ENCODE measurements around the gene RAPGEF5.

DNA sequence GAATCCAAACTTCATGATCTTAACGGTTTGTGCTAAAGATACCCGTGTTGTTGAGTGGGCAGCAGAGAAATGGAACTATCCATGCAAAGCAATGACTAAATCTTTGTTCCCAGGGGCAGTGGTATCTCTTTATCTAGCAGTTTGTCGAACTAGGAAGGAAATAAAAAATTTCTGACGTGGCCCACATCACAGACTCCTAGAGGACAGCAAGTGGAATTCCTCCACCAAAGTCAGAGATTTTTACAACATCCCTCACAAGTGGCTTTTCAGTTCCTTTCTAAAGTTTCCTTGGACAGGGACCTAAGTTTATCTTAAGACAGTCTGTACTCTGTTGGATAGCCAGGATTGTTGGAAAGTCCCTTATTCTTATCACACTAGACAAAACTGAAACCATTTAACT, 136.0 kb downstream of the RAPGEF5 start:
- TF ChIP-seq, protein P1, sequence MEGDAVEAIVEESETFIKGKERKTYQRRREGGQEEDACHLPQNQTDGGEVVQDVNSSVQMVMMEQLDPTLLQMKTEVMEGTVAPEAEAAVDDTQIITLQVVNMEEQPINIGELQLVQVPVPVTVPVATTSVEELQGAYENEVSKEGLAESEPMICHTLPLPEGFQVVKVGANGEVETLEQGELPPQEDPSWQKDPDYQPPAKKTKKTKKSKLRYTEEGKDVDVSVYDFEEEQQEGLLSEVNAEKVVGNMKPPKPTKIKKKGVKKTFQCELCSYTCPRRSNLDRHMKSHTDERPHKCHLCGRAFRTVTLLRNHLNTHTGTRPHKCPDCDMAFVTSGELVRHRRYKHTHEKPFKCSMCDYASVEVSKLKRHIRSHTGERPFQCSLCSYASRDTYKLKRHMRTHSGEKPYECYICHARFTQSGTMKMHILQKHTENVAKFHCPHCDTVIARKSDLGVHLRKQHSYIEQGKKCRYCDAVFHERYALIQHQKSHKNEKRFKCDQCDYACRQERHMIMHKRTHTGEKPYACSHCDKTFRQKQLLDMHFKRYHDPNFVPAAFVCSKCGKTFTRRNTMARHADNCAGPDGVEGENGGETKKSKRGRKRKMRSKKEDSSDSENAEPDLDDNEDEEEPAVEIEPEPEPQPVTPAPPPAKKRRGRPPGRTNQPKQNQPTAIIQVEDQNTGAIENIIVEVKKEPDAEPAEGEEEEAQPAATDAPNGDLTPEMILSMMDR (IDR thresholded peaks at IDR 0.05; ENCODE audit: low read length) = no peak
- TF ChIP-seq EZH2 (optimal IDR thresholded peaks at IDR 0.05; ENCODE audit: low read depth, low read length) = no peak
